C4-2B (cell line): Measurements from ENCODE around the gene C1QB.

Experiments used
- H3K27ac ChIP-seq: fragments of 450-650 bp; 2 replicates; pipeline ENCODE4 v1.5.1; 2017
- CTCF ChIP-seq: fragments of 450-650 bp; conservative IDR thresholded peaks from 2 replicates; pipeline ENCODE4 v1.5.1; 2017; ENCODE audit warnings: mild to moderate bottlenecking
- ZFX ChIP-seq: fragments of 450-650 bp; IDR thresholded peaks from 2 replicates; pipeline ENCODE4 v1.6.1; 2017

Gene C1QB

GRCh38 chr1:22709891-22710700 is 57.1 kb downstream of the C1QB start:
- TF ChIP-seq CTCF (no peak), ZFX (no peak)
- H3K27ac ChIP-seq: peak overlapping the region; percentile 40

- TF ChIP-seq ZFX: no peak
- no peak for TF ChIP-seq CTCF
- peak within 1 kb of the TSS; percentile 40 for H3K27ac ChIP-seq
These were observed 57.6 kb downstream of the C1QB start, which contains the start of gene EPHB2 for GRCh38 chr1:22710701-22711049. Gene EPHB2, plus strand, starts transcription at chr1:22710839. Its CDS starts 144 bp downstream, at chr1:22710983.

- H3K27ac ChIP-seq: no peak overlapping the region
- TF ChIP-seq ZFX (no peak), CTCF (no peak)
These were observed 58.0 kb downstream of the C1QB start for GRCh38 chr1:22711071-22711470.
